ENCODE measurements around the gene TRMU.

TRMU gene

GRCh38 chr22:46335201-46336118 is at the start of gene TRMU:
TSS of gene TRMU (plus strand) at chr22:46335714. CDS start at chr22:46335765, 51 bp downstream.
- DNase-seq = peak; percentile 84

- no peak for DNase-seq
Observed at GRCh38 chr22:46286006-46286405, 49.5 kb upstream of the TRMU start.

- DNase-seq = no peak
Observed at GRCh38 chr22:46286941-46287872, 48.3 kb upstream of the TRMU start.

- no peak for DNase-seq
Observed at GRCh38 chr22:46287873-46288751, 47.4 kb upstream of the TRMU start.

GRCh38 chr22:46288846-46289243 is 46.7 kb upstream of the TRMU start:
- no peak for DNase-seq

- DNase-seq = no peak
Observed at GRCh38 chr22:46289244-46289891, 46.1 kb upstream of the TRMU start.

GRCh38 chr22:46290121-46290842 is 45.2 kb upstream of the TRMU start:
- no peak for DNase-seq

- DNase-seq = no peak
Observed at GRCh38 chr22:46290843-46291785, 44.4 kb upstream of the TRMU start.

GRCh38 chr22:46292173-46292572 is 43.3 kb upstream of the TRMU start:
- no peak for DNase-seq

GRCh38 chr22:46292732-46293131 is 42.8 kb upstream of the TRMU start:
- DNase-seq = no peak

- no peak for DNase-seq
Observed at GRCh38 chr22:46293577-46294260, 41.8 kb upstream of the TRMU start.

- no peak for DNase-seq
Observed at GRCh38 chr22:46294784-46295183, 40.7 kb upstream of the TRMU start.

GRCh38 chr22:46295277-46295971 is 40.1 kb upstream of the TRMU start:
- no peak for DNase-seq

- DNase-seq = peak; percentile 97
Observed at GRCh38 chr22:46296257-46297150, 39.0 kb upstream of the TRMU start, which contains the start of gene GTSE1. TSS of gene GTSE1 (plus strand) at chr22:46296870. CDS start at chr22:46297401, 531 bp downstream.

- peak; percentile 15 for DNase-seq
Observed at GRCh38 chr22:46297151-46297812, 38.2 kb upstream of the TRMU start.

GRCh38 chr22:46299101-46299500 is 36.4 kb upstream of the TRMU start:
- DNase-seq = no peak

- no peak for DNase-seq
Observed at GRCh38 chr22:46300491-46300890, 35.0 kb upstream of the TRMU start.

All from NCI-H2171 (cell line).